ENCODE results near the gene MAN1C1.
A peak's percentile ranks its signal among the peaks of the same experiment; 100 is the strongest.

The MAN1C1 gene

GRCh38 chr1:25798666-25799351, 182.2 kb downstream of the MAN1C1 start:
- Mint-ChIP-seq H3K9me3 (no peaks in the 10 kb centered on the region), H3K4me1 (ENCODE audit: low read depth) (peaks cover 65% of the 10 kb centered on the region), H3K4me3 (peak overlapping the region; percentile 63), H3K27me3 (no peaks in the 10 kb centered on the region), H3K27ac (no peak overlapping the region), H3K36me3 (ENCODE audit: low read depth) (no peaks in the 10 kb centered on the region)

- Mint-ChIP-seq H3K4me3 (peak overlapping the region; percentile 63), H3K36me3 (ENCODE audit: low read depth) (no peaks in the 10 kb centered on the region), H3K27ac (no peak overlapping the region), H3K27me3 (no peaks in the 10 kb centered on the region), H3K9me3 (no peaks in the 10 kb centered on the region), H3K4me1 (ENCODE audit: low read depth) (peaks cover 71% of the 10 kb centered on the region)
Measured at GRCh38 chr1:25799352-25799934, 182.9 kb downstream of the MAN1C1 start.

DNA sequence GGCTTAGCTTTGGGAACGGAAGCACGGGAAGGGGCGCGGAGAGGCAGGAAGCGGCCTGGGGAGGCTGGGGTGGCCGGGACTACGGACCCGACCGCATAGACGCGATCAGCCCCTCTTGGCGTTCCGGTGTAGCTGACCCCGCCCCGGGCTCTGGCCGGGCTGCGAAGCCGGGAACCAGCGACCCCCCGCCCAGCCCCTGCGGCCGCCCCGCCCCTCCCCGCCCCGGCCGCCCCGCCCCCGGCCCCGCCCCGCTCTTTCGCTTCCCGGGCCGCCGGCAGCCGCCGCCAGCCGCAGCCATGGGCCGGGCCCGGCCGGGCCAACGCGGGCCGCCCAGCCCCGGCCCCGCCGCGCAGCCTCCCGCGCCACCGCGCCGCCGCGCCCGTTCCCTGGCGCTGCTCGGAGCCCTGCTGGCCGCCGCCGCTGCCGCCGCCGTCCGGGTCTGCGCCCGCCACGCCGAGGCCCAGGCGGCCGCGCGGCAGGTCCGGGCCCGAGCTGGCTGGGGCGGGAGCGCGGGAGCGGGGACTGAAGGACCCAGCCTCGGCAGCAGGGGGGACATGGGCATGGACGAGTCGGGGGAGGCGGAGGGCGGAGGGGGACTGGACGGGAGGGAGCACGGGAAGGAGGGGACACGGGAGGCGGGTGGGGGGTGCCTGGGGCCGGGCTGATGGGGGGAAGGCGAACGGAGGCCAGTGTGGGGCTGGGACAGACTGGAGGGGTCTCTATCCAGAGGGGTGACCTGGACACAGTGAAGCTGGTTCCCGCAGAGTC, 183.5 kb downstream of the MAN1C1 start, which contains the start of gene SELENON:
Gene SELENON (plus strand): TSS at position 259 of the 768 bp plus-strand sequence. CDS start 38 bp downstream, at position 297.
- Mint-ChIP-seq H3K4me1 (ENCODE audit: low read depth) (peaks cover 74% of the 10 kb centered on the region), H3K27ac (no peak within 1 kb of the TSS), H3K4me3 (peak within 1 kb of the TSS; percentile 78), H3K9me3 (no peaks in the 10 kb centered on the region), H3K27me3 (no peaks in the 10 kb centered on the region), H3K36me3 (ENCODE audit: low read depth) (no peaks in the 10 kb centered on the region)

GRCh38 chr1:25800703-25801377, 184.2 kb downstream of the MAN1C1 start:
- H3K27ac Mint-ChIP-seq = no peak overlapping the region
- H3K9me3 Mint-ChIP-seq = no peaks in the 10 kb centered on the region
- peak overlapping the region; percentile 78 for H3K4me3 Mint-ChIP-seq
- H3K4me1 Mint-ChIP-seq (ENCODE audit: low read depth) = peaks cover 67% of the 10 kb centered on the region
- H3K36me3 Mint-ChIP-seq (ENCODE audit: low read depth) = peaks cover 5% of the 10 kb centered on the region
- H3K27me3 Mint-ChIP-seq = no peaks in the 10 kb centered on the region

DNA sequence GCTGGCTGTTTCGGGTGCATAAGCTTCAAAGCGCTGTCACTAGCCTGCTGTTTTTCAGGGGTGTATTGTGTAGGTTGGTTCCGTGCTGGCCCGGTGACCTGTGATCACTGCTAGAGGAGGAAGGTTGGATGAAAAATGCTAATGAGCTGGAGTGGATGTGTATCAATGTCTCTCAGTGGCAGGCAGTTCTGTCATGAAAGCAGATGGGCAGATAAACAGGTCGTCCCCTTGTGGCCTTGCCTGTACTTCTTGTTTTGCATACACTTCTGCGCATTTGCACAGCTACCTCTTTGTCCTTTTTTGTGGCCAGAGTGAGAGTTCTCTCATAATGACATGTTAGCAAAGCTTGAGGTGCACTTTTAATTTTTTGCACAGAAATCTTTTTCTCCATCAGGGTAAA, 186.3 kb downstream of the MAN1C1 start:
- Mint-ChIP-seq H3K27ac (no peak overlapping the region), H3K4me1 (ENCODE audit: low read depth) (peaks cover 47% of the 10 kb centered on the region), H3K4me3 (no peak overlapping the region), H3K27me3 (no peaks in the 10 kb centered on the region), H3K36me3 (ENCODE audit: low read depth) (peaks cover 7% of the 10 kb centered on the region), H3K9me3 (no peaks in the 10 kb centered on the region)

DNA sequence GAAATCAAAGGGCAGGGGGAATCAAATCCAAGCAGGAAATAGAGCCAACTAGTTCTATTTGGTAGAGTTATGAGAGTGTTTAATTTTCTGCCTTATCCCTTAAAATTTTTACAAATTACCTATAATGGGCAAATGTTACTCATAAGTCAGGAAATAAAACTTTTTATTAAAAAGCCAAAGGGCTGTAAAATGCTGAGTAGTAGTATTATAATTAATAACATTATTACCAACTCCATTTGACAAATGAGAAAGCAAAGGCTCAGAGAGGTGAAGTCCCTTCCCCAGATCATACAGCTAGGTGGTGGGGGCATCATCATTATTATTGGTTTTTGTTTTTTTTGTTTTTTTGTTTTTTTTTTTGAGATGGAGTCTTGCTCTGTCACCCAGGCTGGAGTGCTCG, 186.8 kb downstream of the MAN1C1 start:
- Mint-ChIP-seq H3K27ac (no peak overlapping the region), H3K4me3 (no peak overlapping the region), H3K9me3 (no peaks in the 10 kb centered on the region), H3K27me3 (no peaks in the 10 kb centered on the region), H3K4me1 (ENCODE audit: low read depth) (peaks cover 43% of the 10 kb centered on the region), H3K36me3 (ENCODE audit: low read depth) (peaks cover 7% of the 10 kb centered on the region)

- Mint-ChIP-seq H3K36me3 (ENCODE audit: low read depth) (peaks cover 7% of the 10 kb centered on the region), H3K27ac (no peak overlapping the region)
Measured at GRCh38 chr1:25804244-25804963, 187.8 kb downstream of the MAN1C1 start.

DNA sequence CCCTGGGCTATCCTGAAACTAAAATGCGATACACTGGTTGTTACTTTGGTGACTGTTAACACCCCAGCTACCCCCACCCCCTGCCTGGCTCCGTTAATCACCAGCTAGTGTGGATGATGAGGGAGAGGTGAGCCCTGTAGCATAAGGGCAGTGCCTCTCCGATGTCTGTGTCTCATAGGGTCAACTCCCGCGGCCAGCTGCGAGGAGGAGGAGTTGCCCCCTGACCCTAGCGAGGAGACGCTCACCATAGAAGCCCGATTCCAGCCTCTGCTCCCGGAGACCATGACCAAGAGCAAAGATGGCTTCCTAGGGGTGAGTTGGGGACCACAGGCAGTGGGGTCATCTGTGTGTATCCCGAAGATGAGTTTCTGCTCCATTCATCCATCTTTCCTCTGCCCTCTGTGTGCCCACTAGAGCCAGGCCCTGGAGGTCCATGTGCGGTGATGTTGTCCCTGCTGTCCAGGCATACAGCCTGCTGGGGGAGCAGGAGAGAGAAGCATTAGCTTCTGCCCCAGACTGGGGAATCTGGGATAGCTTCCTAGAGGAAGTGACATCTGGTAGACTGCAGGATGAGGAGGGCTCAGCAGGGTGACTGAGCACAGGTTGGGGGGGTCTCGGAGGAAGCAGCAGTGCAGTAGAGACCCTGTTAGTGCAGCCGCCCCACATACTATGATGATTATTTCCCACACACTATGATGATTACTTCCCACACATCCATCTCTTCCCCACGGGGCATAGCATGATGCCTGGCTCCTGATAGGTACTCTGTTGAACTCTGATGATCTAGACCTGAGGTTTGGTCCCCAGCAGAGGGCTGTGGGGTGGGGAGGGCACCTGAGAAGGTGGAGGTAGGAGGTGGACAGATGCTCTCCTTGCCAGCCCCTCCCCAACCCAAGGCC, 188.6 kb downstream of the MAN1C1 start:
- Mint-ChIP-seq H3K27me3 (no peaks in the 10 kb centered on the region), H3K36me3 (ENCODE audit: low read depth) (peaks cover 7% of the 10 kb centered on the region), H3K4me3 (no peak overlapping the region), H3K9me3 (no peaks in the 10 kb centered on the region), H3K27ac (no peak overlapping the region), H3K4me1 (ENCODE audit: low read depth) (peaks cover 33% of the 10 kb centered on the region)

More at GRCh38 chr1:25804244-25804963, 187.8 kb downstream of the MAN1C1 start:
- peaks cover 37% of the 10 kb centered on the region for H3K4me1 Mint-ChIP-seq (ENCODE audit: low read depth)
- H3K9me3 Mint-ChIP-seq = no peaks in the 10 kb centered on the region
- H3K27me3 Mint-ChIP-seq = no peaks in the 10 kb centered on the region
- no peak overlapping the region for H3K4me3 Mint-ChIP-seq

DNA sequence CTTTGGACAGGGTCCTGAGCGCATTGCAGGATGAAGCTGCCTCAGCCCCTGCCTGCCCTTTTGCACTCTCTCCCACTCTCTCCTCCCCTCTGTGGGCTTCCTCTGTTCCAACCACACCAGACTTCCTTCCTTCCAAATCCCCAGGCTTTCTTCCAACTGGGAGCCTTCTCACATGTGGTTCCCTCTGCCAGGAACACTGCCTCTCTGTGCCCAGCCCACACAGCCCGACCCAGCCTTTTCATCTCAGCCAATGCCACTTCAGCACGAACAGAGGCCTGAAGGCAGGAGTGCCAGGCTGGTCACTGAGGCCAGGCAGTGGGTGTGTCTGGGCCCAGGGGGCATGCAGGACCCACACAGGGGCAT, 189.3 kb downstream of the MAN1C1 start:
- Mint-ChIP-seq H3K9me3 (no peaks in the 10 kb centered on the region), H3K27me3 (no peaks in the 10 kb centered on the region), H3K36me3 (ENCODE audit: low read depth) (peaks cover 7% of the 10 kb centered on the region), H3K4me3 (no peak overlapping the region), H3K27ac (no peak overlapping the region), H3K4me1 (ENCODE audit: low read depth) (peaks cover 29% of the 10 kb centered on the region)

DNA sequence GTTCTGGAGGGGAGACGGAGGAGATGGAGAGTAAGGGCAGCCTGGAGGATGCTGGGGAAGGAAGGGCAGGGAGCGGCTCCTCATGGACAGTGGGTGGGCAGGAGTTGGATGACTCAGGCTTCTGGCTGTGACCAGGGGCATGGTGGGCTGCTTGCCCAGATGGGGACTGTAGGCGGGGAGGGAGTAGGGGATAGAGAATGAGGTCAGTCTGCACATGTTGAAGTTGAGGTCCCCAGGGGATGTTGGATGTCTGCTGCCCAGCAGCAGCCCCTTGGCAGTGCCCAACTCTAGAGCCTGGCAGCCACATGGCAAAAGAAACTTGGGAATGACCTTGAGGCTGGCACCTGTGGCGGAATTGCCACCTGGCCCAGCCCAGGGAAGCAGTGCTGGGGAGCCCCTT, 189.8 kb downstream of the MAN1C1 start:
- Mint-ChIP-seq H3K27me3 (no peaks in the 10 kb centered on the region), H3K9me3 (no peaks in the 10 kb centered on the region), H3K4me1 (ENCODE audit: low read depth) (peaks cover 26% of the 10 kb centered on the region), H3K4me3 (no peak overlapping the region), H3K27ac (no peak overlapping the region), H3K36me3 (ENCODE audit: low read depth) (peaks cover 7% of the 10 kb centered on the region)

DNA sequence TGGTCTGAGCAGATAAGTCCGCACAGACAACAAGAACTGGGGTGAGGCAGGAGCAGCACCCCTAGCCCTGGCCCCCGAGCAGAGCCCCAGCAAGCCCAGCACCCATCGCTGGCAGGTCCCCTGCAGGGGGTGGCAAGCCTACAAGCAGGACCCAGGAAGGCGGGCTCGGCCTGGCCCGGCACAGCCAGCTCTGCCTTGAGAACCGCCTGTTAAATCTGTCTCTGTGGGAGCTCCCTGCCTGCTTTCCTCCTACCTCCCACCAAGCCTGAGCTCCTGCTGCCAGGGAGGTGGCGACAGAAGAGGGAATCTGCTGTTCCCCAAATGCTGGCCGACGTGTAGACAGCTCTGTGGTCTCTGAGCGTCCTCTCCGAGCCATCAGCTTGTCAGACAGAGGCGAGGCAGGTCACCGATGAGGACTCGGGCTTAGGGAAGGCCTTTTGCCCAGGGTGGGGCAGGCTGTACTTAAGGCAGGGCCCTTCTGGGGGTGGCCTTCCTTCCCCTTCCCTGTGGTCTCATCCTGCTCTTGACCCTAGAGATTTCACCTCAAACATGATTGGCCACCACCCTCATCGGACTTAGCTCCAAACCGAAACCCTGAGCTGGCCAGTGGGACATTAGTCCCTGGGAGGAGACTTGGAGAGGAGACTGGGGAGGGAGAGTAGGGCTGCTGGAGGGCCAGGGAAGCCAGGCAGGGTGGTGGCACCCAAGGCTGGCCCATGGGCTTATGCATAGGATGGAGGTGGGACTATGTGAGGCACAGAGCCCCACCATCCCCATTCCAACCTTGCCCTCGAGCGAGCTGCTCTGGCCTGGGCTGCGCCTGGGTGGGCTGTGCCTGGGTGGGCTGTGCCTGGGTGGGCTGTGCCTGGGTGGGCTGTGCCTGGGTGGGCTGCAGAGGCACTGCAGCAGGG, 191.1 kb downstream of the MAN1C1 start:
- H3K36me3 Mint-ChIP-seq (ENCODE audit: low read depth) = peaks cover 7% of the 10 kb centered on the region
- no peaks in the 10 kb centered on the region for H3K9me3 Mint-ChIP-seq
- H3K27ac Mint-ChIP-seq = no peak overlapping the region
- H3K4me3 Mint-ChIP-seq = no peak overlapping the region
- H3K27me3 Mint-ChIP-seq = no peaks in the 10 kb centered on the region
- H3K4me1 Mint-ChIP-seq (ENCODE audit: low read depth) = peaks cover 18% of the 10 kb centered on the region

DNA sequence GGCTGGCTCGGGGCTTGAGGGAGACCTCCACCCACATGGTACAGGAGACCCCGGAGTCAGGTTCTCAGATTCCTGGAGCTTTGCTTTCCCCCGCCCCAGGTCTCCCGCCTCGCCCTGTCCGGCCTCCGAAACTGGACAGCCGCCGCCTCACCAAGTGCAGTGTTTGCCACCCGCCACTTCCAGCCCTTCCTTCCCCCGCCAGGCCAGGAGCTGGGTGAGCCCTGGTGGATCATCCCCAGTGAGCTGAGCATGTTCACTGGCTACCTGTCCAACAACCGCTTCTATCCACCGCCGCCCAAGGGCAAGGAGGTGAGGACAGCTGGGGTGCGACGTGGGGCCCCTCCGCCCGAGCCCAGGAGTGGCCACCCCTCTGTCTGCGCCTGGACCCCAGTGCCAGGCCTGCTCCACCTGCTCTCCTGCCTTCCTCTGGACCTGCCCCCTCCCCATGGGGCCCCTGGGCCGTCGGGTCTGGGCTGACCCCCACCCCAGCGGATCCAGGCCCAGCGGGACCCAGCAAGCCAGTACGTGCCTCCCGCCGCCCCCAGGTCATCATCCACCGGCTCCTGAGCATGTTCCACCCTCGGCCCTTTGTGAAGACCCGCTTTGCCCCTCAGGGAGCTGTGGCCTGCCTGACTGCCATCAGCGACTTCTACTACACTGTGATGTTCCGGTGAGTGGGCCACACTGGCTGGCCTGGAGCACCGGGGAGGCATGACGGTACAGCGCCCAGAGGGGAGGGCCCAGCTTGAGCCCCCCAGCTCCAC, 192.1 kb downstream of the MAN1C1 start:
- Mint-ChIP-seq H3K36me3 (ENCODE audit: low read depth) (peaks cover 7% of the 10 kb centered on the region), H3K4me3 (no peak overlapping the region), H3K9me3 (no peaks in the 10 kb centered on the region), H3K4me1 (ENCODE audit: low read depth) (peaks cover 11% of the 10 kb centered on the region), H3K27ac (no peak overlapping the region), H3K27me3 (no peaks in the 10 kb centered on the region)

Data from stimulated activated naive CD8-positive, alpha-beta T cell treated with anti-CD3 and anti-CD28 coated beads, Interleukin-15, Interleukin-2, amounts not matched to agents 100 ng/mL and 50 ng/mL, for 24 hours (primary cell).